CD14-positive monocyte (primary cell): ENCODE data around the gene IGSF9B. TPM values are rescaled to one million over a fixed set of nuclear protein-coding genes. Genes with fewer than 3 reads are reported as not detected.

ENCODE experiments used
- DNase-seq, 3 donors: peaks; one replicate each; pipeline ENCODE4 v3.0.0-alpha.2; 2011 to 2022
- H2AFZ ChIP-seq: 2 replicates; pipeline ENCODE4 v1.6.0; 2012; ENCODE audit warnings: mild to moderate bottlenecking, low read depth, low read length, inconsistent platforms; ENCODE audit not compliant: insufficient read depth, poor library complexity, severe bottlenecking
- H3K27ac ChIP-seq, 2 donors: 1 replicate in 1 of 2; 2 replicates in 1 of 2; pipeline ENCODE4 v1.5.1; 2012 to 2013; ENCODE audit warnings: low read length in 2 of 2, control low read depth in 1 of 2, inconsistent platforms in 1 of 2, low read depth in 1 of 2, mild to moderate bottlenecking in 1 of 2
- H3K27me3 ChIP-seq, 2 donors: one replicate each; pipeline versions ENCODE4 v1.6.0 to v1.6.1; 2011 to 2013; ENCODE audit warnings: low read length in 2 of 2; ENCODE audit not compliant: control insufficient read depth in 2 of 2, insufficient read depth in 2 of 2
- H3K36me3 ChIP-seq, 2 donors: replicated peaks in 1 of 2; 1 replicate in 1 of 2; 2 replicates in 1 of 2; pipeline versions ENCODE4 v1.5.1 to v1.6.1; 2012 to 2013; ENCODE audit warnings: low read length in 2 of 2, control low read depth in 1 of 2, inconsistent platforms in 1 of 2, mild to moderate bottlenecking in 1 of 2; ENCODE audit not compliant: insufficient read depth in 2 of 2, control insufficient read depth in 1 of 2
- H3K4me1 ChIP-seq, 2 donors: 1 replicate in 1 of 2; 2 replicates in 1 of 2; pipeline versions ENCODE4 v1.5.1 to v1.6.1; 2012 to 2013; ENCODE audit warnings: low read length in 2 of 2, control low read depth in 1 of 2, inconsistent platforms in 1 of 2, mild to moderate bottlenecking in 1 of 2, moderate library complexity in 1 of 2; ENCODE audit not compliant: insufficient read depth in 2 of 2, control insufficient read depth in 1 of 2
- H3K4me2 ChIP-seq: replicated peaks from 2 replicates; pipeline ENCODE3; 2012; ENCODE audit warnings: low read length, moderate library complexity, mild to moderate bottlenecking; ENCODE audit not compliant: poor library complexity, severe bottlenecking; ENCODE audit errors: extremely low read depth
- H3K4me3 ChIP-seq, 3 experiments: fragments of 200-600 bp in 1 of 3; sonication (generic) in 1 of 3; replicated peaks in 1 of 3; 1 replicate in 2 of 3; 2 replicates in 1 of 3; pipeline ENCODE4 v1.5.1; 2011 to 2013; ENCODE audit warnings: low read length in 3 of 3, mild to moderate bottlenecking in 3 of 3, control low read depth in 2 of 3, low read depth in 2 of 3, inconsistent platforms in 1 of 3, moderate library complexity in 1 of 3
- H3K79me2 ChIP-seq: 2 replicates; pipeline ENCODE4 v1.6.0; 2012; ENCODE audit warnings: mild to moderate bottlenecking, control low read depth, inconsistent platforms, low read length, moderate library complexity; ENCODE audit not compliant: insufficient read depth
- H3K9ac ChIP-seq: 2 replicates; pipeline ENCODE4 v1.6.0; 2017; ENCODE audit warnings: low read length, mild to moderate bottlenecking; ENCODE audit not compliant: insufficient read depth, poor library complexity, severe bottlenecking
- H3K9me3 ChIP-seq, 2 donors: replicated peaks in 1 of 2; 1 replicate in 1 of 2; 2 replicates in 1 of 2; pipeline versions ENCODE4 v1.5.1 to v1.6.1; 2012 to 2013; ENCODE audit warnings: low read length in 2 of 2, control low read depth in 1 of 2; ENCODE audit not compliant: control insufficient read depth in 1 of 2, insufficient read depth in 1 of 2
- H4K20me1 ChIP-seq: 2 replicates; pipeline ENCODE4 v1.6.0; 2012; ENCODE audit warnings: mild to moderate bottlenecking, low read length, control low read depth, moderate library complexity; ENCODE audit not compliant: insufficient read depth
- H3K27ac Mint-ChIP-seq, 7 donors: one replicate each; pipeline ENCODE4 v1.8.0; 2020; ENCODE audit warnings: mild to moderate bottlenecking in 7 of 7, mixed read lengths in 7 of 7, moderate library complexity in 6 of 7, inconsistent platforms in 2 of 7
- H3K27me3 Mint-ChIP-seq, 3 donors: one replicate each; pipeline ENCODE4 v1.8.0; 2021 to 2022; ENCODE audit warnings: low read depth in 3 of 3, mild to moderate bottlenecking in 3 of 3, mixed read lengths in 3 of 3, moderate library complexity in 3 of 3, inconsistent platforms in 1 of 3
- H3K36me3 Mint-ChIP-seq, 2 donors: one replicate each; pipeline ENCODE4 v1.8.0; 2020; ENCODE audit warnings: mixed read lengths in 2 of 2, inconsistent platforms in 1 of 2, mild to moderate bottlenecking in 1 of 2
- H3K4me1 Mint-ChIP-seq: one replicate; pipeline ENCODE4 v1.8.0; 2020; ENCODE audit warnings: mild to moderate bottlenecking, mixed read lengths
- H3K4me3 Mint-ChIP-seq, 2 donors: one replicate each; pipeline ENCODE4 v1.8.0; 2020; ENCODE audit warnings: mild to moderate bottlenecking in 2 of 2, mixed read lengths in 2 of 2, moderate library complexity in 1 of 2
- H3K9me3 Mint-ChIP-seq, 7 donors: one replicate each; pipeline ENCODE4 v1.8.0; 2020 to 2022; ENCODE audit warnings: mixed read lengths in 7 of 7, mild to moderate bottlenecking in 6 of 7, moderate library complexity in 6 of 7, inconsistent platforms in 2 of 7
- WGBS: methylation state at CpG from one replicate; pipeline ENCODE4 v1.1.5; 2013; ENCODE audit warnings: missing lambda C conversion rate; ENCODE audit not compliant: insufficient coverage; 5-methylcytosine and 5-hydroxymethylcytosine counted together
- intact Hi-C, 2 donors: fragments of 100-400 bp; cut with micrococcal nuclease; formaldehyde crosslinking; loops; one replicate each; pipeline versions ENCODE4 v1.15.0 to v1.15.1; 2023
- polyA minus RNA-seq: library from RNA; depleted of rRNA, polyadenylated mRNA; stranded (reverse); fragments of >200 nt; gene quantifications from 2 replicates; pipeline ENCODE4 v1.2.3, GENCODE V29; 2012
- polyA plus RNA-seq, 3 donors: library from polyadenylated mRNA; depleted of rRNA in 1 of 3; unstranded in 2 of 3; stranded (reverse) in 1 of 3; fragments of 300-500 nt in 2 of 3; fragments of >200 nt in 1 of 3; fragmentation: Illumina TruSeq in 2 of 3; gene quantifications; 1 replicate in 2 of 3; 2 replicates in 1 of 3; pipeline ENCODE4 v1.2.3, GENCODE V29; 2012 to 2021
- total RNA-seq, 12 experiments: library from RNA in 1 of 12; stranded (reverse) in 1 of 12; fragments of 120-200 nt in 1 of 12; gene quantifications; one replicate each; pipeline ENCODE4 v1.2.4 and lab custom pipeline; 2013 to 2026; ENCODE audit warnings: mixed read lengths in 6 of 12, inconsistent platforms in 1 of 12
- TF ChIP-seq, protein P1 (sequence below): fragments of 200-600 bp; IDR thresholded peaks from one replicate; pipeline ENCODE4 v1.8.0; 2022; ENCODE audit warnings: antibody characterized with exemption, mild to moderate bottlenecking

The IGSF9B gene, protein sequence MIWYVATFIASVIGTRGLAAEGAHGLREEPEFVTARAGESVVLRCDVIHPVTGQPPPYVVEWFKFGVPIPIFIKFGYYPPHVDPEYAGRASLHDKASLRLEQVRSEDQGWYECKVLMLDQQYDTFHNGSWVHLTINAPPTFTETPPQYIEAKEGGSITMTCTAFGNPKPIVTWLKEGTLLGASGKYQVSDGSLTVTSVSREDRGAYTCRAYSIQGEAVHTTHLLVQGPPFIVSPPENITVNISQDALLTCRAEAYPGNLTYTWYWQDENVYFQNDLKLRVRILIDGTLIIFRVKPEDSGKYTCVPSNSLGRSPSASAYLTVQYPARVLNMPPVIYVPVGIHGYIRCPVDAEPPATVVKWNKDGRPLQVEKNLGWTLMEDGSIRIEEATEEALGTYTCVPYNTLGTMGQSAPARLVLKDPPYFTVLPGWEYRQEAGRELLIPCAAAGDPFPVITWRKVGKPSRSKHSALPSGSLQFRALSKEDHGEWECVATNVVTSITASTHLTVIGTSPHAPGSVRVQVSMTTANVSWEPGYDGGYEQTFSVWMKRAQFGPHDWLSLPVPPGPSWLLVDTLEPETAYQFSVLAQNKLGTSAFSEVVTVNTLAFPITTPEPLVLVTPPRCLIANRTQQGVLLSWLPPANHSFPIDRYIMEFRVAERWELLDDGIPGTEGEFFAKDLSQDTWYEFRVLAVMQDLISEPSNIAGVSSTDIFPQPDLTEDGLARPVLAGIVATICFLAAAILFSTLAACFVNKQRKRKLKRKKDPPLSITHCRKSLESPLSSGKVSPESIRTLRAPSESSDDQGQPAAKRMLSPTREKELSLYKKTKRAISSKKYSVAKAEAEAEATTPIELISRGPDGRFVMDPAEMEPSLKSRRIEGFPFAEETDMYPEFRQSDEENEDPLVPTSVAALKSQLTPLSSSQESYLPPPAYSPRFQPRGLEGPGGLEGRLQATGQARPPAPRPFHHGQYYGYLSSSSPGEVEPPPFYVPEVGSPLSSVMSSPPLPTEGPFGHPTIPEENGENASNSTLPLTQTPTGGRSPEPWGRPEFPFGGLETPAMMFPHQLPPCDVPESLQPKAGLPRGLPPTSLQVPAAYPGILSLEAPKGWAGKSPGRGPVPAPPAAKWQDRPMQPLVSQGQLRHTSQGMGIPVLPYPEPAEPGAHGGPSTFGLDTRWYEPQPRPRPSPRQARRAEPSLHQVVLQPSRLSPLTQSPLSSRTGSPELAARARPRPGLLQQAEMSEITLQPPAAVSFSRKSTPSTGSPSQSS (N-terminal part only)
- not detected for total RNA-seq (2013)
- polyA plus RNA-seq = not detected
- not detected in 2 replicates for polyA minus RNA-seq
- 0 to 8.1 (median 0.12) reads per million in 11 experiments for total RNA-seq (lab: John Stamatoyannopoulos, UW)

DNA sequence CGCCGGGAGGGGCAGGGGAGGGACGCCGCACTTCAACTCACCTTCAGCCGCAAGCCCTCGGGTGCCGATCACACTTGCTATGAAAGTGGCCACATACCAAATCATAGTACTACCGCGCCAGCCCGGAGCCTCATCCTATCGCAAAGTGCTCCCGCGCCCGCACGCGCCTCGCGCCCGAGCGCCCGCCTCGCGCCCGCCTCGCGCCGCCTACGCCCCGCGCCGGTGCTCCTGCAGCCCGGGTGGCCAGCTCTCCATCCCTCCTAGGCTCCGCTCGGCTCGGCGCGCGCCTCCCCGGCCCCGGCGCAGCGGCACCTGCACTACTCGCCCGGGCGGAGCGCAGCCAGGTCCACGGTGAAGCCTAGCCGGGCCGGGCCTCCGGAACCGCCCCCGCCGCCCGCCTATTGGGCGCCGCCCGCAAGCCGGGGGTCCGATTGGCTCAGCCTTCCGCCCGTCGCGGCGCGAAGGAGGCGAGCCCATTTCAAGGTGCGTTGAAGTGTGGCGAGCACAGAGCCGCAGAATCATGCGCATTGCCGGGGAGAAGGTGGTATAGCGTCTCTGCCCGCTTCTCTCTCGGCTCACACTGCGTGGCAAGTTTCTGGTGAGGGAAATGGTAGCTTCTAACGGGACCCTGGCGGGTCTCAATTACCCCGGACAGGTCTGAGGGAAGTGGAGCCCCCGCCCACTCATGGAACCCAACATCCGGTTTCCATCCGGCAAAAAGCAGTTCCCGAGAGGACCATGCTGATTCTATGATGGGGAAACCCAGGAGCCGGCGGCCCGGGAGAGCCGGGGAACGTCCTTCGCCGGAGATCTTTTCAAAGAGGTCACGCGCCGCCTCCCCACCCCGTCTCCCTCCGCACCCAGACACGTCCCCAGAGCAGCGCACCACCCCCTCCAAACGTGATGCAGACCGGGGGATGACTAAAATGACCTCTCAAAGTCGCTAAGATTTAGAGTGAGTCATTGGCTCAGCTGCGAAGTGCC is at the start of gene IGSF9B:
Gene IGSF9B, minus strand, starts transcription at position 319 of the 984 bp plus-strand sequence. Its CDS starts 214 bp downstream, at position 105.
- intact Hi-C loops = no loop called here
- TF ChIP-seq, protein P1, sequence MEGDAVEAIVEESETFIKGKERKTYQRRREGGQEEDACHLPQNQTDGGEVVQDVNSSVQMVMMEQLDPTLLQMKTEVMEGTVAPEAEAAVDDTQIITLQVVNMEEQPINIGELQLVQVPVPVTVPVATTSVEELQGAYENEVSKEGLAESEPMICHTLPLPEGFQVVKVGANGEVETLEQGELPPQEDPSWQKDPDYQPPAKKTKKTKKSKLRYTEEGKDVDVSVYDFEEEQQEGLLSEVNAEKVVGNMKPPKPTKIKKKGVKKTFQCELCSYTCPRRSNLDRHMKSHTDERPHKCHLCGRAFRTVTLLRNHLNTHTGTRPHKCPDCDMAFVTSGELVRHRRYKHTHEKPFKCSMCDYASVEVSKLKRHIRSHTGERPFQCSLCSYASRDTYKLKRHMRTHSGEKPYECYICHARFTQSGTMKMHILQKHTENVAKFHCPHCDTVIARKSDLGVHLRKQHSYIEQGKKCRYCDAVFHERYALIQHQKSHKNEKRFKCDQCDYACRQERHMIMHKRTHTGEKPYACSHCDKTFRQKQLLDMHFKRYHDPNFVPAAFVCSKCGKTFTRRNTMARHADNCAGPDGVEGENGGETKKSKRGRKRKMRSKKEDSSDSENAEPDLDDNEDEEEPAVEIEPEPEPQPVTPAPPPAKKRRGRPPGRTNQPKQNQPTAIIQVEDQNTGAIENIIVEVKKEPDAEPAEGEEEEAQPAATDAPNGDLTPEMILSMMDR = no peak
- Histone ChIP-seq H3K9ac (no peak within 1 kb of the TSS), H3K4me3 (peak within 1 kb of the TSS in 1 of 3 experiments; percentile 58), H4K20me1 (no peaks in the 10 kb centered on the region), H3K36me3 (no peaks in the 10 kb centered on the region), H3K27me3 (peaks cover 37 to 54% of the 10 kb centered on the region in 2 donors), H2AFZ (peak within 1 kb of the TSS; percentile 29), H3K79me2 (no peaks in the 10 kb centered on the region), H3K9me3 (peaks cover 0 to 16% of the 10 kb centered on the region in 2 donors), H3K4me2 (peak within 1 kb of the TSS; percentile 64), H3K4me1 (no peaks in the 10 kb centered on the region), H3K27ac (no peak within 1 kb of the TSS)
- Mint-ChIP-seq H3K27me3 (peaks cover 50 to 63% (median 57%) of the 10 kb centered on the region in 3 donors), H3K36me3 (no peaks in the 10 kb centered on the region), H3K9me3 (peaks cover 0 to 10% (median 4%) of the 10 kb centered on the region in 7 donors), H3K4me1 (peaks cover 5% of the 10 kb centered on the region), H3K4me3 (peak within 1 kb of the TSS; percentile 56 to 85), H3K27ac (no peak within 1 kb of the TSS)
- under 1% methylated on average over 98 of the region's 100 CpGs for WGBS
- DNase-seq = no peak
